Activated T-helper 1 cell treated with Interleukin-2 at 50 U/mL for 16 hours (primary cell): ENCODE results near the gene FGD2.
"Not testable (repeated sequence)": the region's sequence is repeated elsewhere in the genome, so short reads cannot be mapped to it uniquely, and the experiment has no call there.

Experiments
- DNase-seq: peaks from one replicate; pipeline ENCODE4 v3.0.0-alpha.2; 2020; ENCODE audit warnings: low read depth

FGD2 gene

DNA sequence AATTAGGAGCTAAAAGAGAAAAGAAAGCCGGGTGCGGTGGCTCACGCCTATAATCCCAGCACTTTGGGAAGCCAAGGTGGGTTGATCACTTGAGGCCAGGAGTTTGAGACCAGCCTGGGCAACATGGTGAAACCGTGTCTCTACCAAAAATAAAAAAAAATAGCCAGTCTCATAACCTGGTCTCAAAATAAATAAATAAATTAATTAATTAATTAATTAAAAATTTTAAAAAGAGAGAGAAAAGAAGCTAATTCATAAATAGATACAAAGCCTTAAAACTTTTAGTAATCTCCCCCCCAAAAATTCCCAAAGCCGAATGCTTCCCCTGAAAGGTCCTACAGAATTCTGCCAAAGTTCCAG is 53.5 kb downstream of the FGD2 start:
- DNase-seq: not testable (repeated sequence)

DNA sequence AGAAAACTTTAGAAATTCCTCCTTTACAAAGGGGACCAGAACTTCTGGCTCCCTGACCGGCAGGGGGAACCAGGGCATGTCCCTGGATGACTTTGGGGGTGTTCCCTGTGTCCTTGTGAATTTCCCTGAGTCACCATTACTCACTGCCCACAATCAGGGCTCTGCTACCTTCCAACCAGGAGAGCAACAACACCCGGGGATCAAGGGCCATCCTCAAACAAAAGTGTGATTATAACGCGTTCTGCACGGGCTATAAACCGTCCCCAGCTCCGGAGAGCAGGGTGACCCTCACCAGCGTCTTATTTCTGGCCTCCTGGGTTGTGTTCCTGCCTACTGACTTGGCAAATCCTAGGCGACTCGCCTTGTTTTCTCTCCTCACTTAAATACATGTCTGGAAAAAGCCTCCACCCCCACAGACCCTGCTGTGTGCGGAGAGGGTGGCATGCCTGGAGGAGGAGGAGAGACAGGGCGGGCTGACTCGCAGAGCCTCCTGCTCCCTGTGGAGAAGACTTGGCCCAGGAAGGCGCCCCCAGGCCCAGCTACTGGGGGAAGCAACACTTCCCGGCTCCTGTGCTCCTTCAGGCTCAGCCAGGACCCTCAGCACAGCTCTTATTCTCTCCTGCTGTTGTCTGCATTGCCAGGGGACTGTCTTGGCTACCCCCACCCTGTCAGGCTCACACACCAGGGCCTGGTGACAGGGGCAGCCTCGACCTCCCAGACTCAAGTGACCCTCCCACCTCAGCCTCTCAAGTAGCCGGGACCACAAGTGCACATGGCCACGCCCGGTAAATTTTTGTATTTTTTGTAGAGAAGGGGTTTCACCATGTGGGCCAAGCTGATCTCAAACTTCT is 54.1 kb downstream of the FGD2 start:
- DNase-seq: no peak

DNA sequence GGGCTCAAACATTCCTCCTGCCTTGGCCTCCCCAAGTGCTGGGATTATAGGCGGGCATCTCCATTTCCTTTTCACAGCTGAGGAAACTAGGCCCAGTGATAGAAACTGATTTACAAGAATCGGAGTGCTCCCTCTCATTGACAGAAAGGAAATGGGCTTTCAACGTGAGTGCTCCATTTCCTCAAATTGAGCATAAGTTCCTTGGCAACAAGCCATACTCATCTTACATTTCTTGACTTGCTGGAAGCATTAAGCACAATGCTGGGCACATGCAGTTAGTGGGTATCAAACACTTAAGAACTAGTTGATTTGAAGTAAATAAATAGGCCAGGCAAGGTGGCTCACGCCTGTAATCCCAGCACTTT is 54.7 kb downstream of the FGD2 start:
- no peak for DNase-seq

DNA sequence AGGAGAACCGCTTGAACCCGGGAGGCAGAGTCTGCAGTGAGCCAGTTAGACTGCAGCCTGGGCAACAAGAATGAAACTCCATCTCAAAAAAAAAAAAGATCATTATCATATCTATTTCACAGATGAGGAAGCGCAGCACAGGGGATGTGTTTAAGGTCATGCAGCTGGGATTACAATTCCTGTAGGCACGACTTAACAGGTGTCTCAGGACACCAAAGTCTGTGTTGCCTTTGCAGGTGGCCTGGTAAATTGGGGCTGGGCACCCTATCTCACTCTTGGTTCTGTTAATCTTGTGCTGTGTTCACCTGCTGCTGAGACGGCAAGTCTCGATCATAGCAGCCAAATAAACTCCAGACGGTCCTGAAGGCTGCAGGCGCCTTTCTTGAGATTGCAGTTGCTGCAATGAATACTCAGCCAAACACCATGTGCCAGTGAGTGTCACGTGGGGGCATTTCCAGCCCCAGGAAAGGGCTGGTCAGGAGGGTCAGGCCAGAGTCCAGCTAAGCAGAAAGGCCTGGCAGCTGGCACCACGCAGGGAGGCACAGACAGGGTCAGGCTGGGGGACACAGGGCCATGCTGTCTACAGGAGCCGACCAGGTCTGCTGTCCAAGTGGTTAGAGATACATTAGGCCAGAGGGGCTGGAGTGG is 55.8 kb downstream of the FGD2 start:
- no peak for DNase-seq

DNA sequence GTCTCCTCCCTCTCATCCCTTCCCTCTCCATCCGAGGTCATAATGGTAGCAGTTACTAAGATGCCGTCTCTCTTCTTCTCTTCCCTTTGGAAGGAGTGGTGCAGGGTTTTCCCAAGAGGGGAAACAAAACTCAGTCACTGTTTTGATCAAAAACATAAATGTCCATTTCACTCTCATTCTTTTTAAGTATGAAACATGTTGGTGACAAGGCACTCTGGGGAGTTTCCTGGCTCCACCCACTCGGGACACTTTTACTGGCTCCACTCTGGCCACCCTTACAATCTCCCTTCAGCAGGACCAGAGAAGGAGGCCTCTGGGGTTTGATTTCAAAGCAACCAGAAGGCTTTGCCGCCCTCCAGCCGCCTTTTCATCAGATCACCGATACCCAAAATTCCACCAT is 57.0 kb downstream of the FGD2 start:
- no peak for DNase-seq

- DNase-seq: no peak
Measured at GRCh38 chr6:37068356-37069270, 63.2 kb downstream of the FGD2 start.

DNA sequence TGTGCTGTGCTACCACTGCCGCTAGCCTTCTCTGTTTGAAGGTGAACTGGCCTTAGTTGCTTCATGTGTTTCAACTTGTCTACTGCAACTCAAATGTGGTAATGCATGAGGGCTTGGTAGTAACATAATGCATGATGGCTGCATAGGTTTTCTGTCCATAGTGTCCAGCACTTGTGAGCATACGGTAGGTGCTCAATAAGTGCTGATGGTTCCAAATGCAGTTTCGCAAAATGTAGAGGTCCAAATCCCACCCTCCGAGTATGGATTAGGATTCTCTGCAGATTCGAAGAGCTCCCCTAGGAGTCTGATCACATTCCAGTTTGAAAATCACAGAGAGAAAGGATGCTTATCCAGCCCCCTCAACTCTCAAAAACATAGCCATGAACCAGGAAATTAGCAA is 64.2 kb downstream of the FGD2 start:
- DNase-seq: no peak

- DNase-seq: no peak
Measured at GRCh38 chr6:37072526-37072925, 67.1 kb downstream of the FGD2 start.

DNA sequence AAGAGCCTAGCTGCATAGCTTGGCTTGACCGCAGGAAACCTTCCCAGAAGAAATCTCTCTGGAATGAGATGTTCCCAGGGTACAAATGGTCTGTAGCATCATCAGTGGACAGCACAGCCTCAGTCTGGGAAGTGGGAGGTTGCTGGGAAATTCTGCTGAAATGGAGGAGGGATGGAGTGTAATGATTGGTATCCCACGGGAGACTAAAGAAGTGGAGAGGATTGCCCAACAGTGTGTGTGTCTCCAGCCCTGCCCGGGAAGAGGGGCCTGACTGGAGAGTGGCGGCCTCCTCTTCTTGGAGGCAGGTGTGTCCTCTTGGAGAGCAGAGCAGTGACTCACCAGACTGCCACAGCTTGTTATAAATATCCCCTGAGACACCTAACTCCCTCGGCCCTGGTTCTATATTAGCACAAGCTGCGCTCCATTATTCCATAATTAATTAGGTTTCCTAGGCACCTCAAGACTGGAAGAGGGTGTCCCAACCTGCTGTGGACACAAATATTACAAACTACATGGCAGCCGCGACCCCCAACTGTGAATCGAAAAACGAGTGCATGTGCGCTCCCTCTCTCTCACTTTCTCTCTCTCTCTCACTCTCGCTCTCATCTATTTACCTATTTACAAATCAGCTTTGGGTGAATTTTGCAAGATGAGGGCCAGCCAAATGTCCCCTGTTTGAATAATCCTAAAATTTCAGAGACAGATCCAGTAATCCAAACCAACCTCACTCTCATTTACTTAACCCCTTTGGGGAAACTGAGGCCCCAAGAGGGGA is 68.8 kb downstream of the FGD2 start:
- DNase-seq: no peak

- DNase-seq: no peak
Measured at GRCh38 chr6:37077191-37077904, 71.9 kb downstream of the FGD2 start.

DNA sequence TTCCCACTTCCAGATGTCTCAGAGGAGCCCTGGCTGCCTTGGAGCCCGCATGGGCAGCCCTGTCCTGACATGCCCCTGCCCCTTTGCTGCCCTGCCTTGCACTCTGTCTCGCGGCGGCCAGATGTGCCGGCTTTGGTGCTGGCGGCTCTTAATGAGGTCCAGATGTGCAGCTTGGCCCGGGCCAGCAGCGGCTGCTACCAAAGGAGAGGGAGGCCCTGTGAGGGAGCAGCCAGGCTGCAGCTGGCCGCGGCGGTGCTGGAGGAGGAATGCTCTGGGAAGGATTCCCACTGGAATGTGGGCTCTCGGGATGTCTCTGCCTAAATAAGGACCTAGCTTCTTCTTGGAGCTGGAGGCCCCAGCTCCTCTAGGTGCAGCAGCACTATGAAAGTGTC is 72.4 kb downstream of the FGD2 start:
- DNase-seq: no peak
